Stimulated activated CD4-positive, alpha-beta T cell treated with anti-CD3 and anti-CD28 coated beads, Interleukin-4, amount 100 ng/mL, for 24 hours (primary cell): Measurements from ENCODE around the gene ZNF263.

Source experiments
- DNase-seq: peaks from one replicate; pipeline ENCODE4 v3.0.0-alpha.2; 2020

The ZNF263 gene

GRCh38 chr16:3328643-3329042 lies 45.4 kb downstream of the ZNF263 start:
- DNase-seq, result no peak
